ENCODE results near the gene WDR75.

The WDR75 gene

DNA sequence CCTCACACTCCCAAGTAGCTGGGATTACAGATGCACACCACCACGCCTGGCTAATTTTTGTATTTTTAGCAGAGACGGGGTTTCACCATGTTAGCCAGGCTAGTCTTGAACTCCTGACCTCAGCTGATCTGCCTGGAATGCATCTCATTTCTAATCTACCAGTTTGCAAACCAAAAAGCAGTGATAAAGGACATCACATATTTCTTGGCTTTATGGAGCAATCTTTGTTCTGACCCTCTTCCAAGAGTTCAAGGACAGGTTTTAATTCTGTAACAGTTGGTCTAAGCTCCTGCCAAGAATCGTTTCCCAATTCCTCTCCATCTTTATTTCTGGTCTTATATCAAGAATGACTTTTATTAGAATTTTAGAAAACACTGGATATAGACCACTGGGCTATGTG is 71.6 kb downstream of the WDR75 start:
- Histone ChIP-seq H3K4me2 (ENCODE audit: low read length) (no peak overlapping the region), H2AFZ (no peak overlapping the region), H3K79me2 (no peaks in the 10 kb centered on the region), H3K9me3 (ENCODE audit: control insufficient read depth, low read length) (no peaks in the 10 kb centered on the region), H3K36me3 (ENCODE audit: control insufficient read depth, insufficient read depth, low read length) (no peaks in the 10 kb centered on the region), H3K4me3 (ENCODE audit: low read depth, low read length) (no peak overlapping the region), H3K9ac (no peak overlapping the region), H3K27me3 (ENCODE audit: control insufficient read depth, insufficient read depth, low read length) (no peaks in the 10 kb centered on the region), H3K4me1 (no peaks in the 10 kb centered on the region), H3K27ac (no peak overlapping the region)
- TF ChIP-seq, protein P1, sequence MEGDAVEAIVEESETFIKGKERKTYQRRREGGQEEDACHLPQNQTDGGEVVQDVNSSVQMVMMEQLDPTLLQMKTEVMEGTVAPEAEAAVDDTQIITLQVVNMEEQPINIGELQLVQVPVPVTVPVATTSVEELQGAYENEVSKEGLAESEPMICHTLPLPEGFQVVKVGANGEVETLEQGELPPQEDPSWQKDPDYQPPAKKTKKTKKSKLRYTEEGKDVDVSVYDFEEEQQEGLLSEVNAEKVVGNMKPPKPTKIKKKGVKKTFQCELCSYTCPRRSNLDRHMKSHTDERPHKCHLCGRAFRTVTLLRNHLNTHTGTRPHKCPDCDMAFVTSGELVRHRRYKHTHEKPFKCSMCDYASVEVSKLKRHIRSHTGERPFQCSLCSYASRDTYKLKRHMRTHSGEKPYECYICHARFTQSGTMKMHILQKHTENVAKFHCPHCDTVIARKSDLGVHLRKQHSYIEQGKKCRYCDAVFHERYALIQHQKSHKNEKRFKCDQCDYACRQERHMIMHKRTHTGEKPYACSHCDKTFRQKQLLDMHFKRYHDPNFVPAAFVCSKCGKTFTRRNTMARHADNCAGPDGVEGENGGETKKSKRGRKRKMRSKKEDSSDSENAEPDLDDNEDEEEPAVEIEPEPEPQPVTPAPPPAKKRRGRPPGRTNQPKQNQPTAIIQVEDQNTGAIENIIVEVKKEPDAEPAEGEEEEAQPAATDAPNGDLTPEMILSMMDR (IDR thresholded peaks at IDR 0.05): no peak

DNA sequence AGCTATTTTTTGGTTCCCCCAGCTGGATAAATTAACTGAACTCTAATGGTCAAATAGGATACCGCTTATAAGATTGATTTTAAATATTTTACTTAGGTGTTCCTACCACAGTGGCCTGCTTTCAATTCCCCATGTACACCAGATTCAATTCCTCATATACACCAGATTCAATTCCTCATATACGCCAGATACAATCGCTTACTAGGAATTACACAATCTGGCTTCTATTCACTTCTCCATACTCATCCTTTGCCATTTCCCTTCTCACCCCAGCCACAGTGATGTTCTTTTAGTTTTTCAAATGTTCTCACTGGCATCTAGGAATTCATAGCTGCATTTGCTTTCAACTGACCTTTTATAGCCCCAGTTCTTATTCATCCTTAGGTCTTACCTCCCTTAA is 72.8 kb downstream of the WDR75 start:
- Histone ChIP-seq H3K4me1 (no peaks in the 10 kb centered on the region), H2AFZ (no peak overlapping the region), H3K27ac (no peak overlapping the region), H3K4me3 (ENCODE audit: low read depth, low read length) (no peak overlapping the region), H3K9me3 (ENCODE audit: control insufficient read depth, low read length) (no peaks in the 10 kb centered on the region), H3K4me2 (ENCODE audit: low read length) (no peak overlapping the region), H3K9ac (no peak overlapping the region), H3K27me3 (ENCODE audit: control insufficient read depth, insufficient read depth, low read length) (no peaks in the 10 kb centered on the region), H3K36me3 (ENCODE audit: control insufficient read depth, insufficient read depth, low read length) (no peaks in the 10 kb centered on the region), H3K79me2 (no peaks in the 10 kb centered on the region)
- TF ChIP-seq, protein P1 (IDR thresholded peaks at IDR 0.05): no peak

DNA sequence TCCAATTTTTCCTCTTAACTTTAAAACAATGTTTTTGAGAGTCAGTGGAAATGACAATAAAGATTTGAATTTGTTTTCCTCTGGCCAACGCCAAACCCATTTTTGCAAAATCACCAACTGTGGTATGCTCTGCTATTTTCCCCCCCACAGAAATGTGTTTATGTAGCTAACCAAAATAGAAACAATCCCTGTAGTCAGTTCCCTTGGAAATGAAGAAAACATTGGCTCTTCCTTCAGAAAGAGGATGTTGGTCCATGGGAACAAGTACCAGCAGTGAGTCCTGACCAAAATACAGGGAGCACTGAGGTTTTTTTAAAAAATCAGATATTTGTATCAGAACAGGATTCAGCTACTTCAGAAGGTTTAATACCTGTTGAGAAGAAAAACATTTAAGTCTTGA is 74.0 kb downstream of the WDR75 start:
- Histone ChIP-seq H3K36me3 (ENCODE audit: control insufficient read depth, insufficient read depth, low read length) (no peaks in the 10 kb centered on the region), H3K9ac (no peak overlapping the region), H3K79me2 (no peaks in the 10 kb centered on the region), H3K4me3 (ENCODE audit: low read depth, low read length) (no peak overlapping the region), H3K27me3 (ENCODE audit: control insufficient read depth, insufficient read depth, low read length) (no peaks in the 10 kb centered on the region), H3K4me2 (ENCODE audit: low read length) (no peak overlapping the region), H3K4me1 (peaks cover 7% of the 10 kb centered on the region), H3K27ac (peak overlapping the region; percentile 15), H2AFZ (no peak overlapping the region), H3K9me3 (ENCODE audit: control insufficient read depth, low read length) (no peaks in the 10 kb centered on the region)
- TF ChIP-seq, protein P1 (IDR thresholded peaks at IDR 0.05): no peak

DNA sequence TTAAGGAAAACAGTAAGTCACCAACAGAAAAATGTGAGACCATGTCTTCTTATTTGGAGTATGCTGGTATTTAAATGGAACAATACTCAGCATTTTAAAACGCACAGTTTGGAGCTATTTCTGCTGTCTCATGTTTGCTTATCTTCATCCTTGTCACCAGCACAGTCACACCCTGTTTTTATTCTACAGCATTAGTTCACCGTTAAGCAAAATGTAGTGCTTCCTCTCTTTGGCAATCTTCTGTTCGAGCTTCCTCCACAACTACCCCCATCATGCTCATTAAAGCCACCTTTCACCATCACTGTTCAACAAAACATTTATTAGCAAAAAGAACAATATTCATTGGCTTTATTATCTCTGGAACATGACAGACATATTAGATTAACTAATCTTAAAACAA is 75.3 kb downstream of the WDR75 start:
- no peaks in the 10 kb centered on the region for H3K79me2 ChIP-seq
- no peak overlapping the region for H3K9ac ChIP-seq
- H3K36me3 ChIP-seq (ENCODE audit: control insufficient read depth, insufficient read depth, low read length): no peaks in the 10 kb centered on the region
- no peak overlapping the region for H2AFZ ChIP-seq
- H3K27me3 ChIP-seq (ENCODE audit: control insufficient read depth, insufficient read depth, low read length): no peaks in the 10 kb centered on the region
- H3K9me3 ChIP-seq (ENCODE audit: control insufficient read depth, low read length): no peaks in the 10 kb centered on the region
- H3K4me3 ChIP-seq (ENCODE audit: low read depth, low read length): no peak overlapping the region
- TF ChIP-seq, protein P1 (IDR thresholded peaks at IDR 0.05): no peak
- no peak overlapping the region for H3K4me2 ChIP-seq (ENCODE audit: low read length)
- H3K27ac ChIP-seq: no peak overlapping the region
- H3K4me1 ChIP-seq: peaks cover 12% of the 10 kb centered on the region

DNA sequence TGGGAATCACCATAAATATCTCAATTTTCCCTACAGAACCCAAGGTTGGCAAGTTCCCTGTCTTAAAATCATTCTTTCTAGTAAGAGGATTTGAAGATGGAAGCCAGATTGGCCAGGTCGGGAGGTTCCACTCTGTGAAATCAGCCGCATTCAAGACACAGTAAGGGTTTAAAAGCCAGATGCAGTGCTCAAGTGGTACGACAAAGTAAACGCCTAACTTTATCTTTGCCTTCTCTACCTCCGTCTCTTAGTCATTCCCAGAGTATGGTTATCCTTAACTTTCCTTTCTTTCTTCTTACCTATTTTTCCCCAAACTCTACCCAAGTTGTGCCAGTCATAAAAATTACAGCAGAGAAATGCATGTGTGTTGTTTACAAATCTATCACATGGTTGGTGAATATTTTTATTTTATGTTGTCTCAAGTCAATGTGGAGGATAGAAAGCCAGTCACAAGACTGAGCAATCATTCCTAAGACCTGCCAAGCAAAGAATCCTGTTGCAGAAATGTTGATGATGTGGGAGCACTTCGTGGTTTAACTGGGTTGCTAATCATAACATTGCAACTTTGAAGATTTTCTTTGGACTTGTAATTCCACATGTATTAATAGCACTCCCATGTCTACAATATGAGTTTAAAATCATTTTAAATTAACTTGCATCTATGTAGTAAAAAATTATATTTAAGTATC is 76.7 kb downstream of the WDR75 start:
- Histone ChIP-seq H3K9me3 (ENCODE audit: control insufficient read depth, low read length) (no peaks in the 10 kb centered on the region), H3K27ac (no peak overlapping the region), H3K79me2 (no peaks in the 10 kb centered on the region), H3K9ac (no peak overlapping the region), H2AFZ (no peak overlapping the region), H3K4me1 (peaks cover 18% of the 10 kb centered on the region), H3K4me2 (ENCODE audit: low read length) (no peak overlapping the region), H3K27me3 (ENCODE audit: control insufficient read depth, insufficient read depth, low read length) (no peaks in the 10 kb centered on the region), H3K36me3 (ENCODE audit: control insufficient read depth, insufficient read depth, low read length) (no peaks in the 10 kb centered on the region), H3K4me3 (ENCODE audit: low read depth, low read length) (no peak overlapping the region)
- TF ChIP-seq, protein P1 (IDR thresholded peaks at IDR 0.05): no peak

All from parathyroid adenoma (tissue), 2 donors.